Body of pancreas (tissue), 4 donors: ENCODE measurements around the gene KLK8. TPM values are rescaled to one million over a fixed set of nuclear protein-coding genes. Genes with fewer than 3 reads are reported as not detected.

ENCODE experiments used
- ATAC-seq: fragments of 150-250 bp; one replicate; pipeline ENCODE4 v1.9.1; 2016
- DNase-seq, 4 donors: peaks; one replicate each; pipeline ENCODE4 v3.0.0-alpha.2; 2019
- H3K27ac ChIP-seq, 4 donors: fragments of 200-600 bp; sonication (generic); 1 replicate in 3 of 4; 2 replicates in 1 of 4; pipeline versions ENCODE4 v1.5.1 to v1.6.1; 2016 to 2019; ENCODE audit warnings: mild to moderate bottlenecking in 1 of 4, mixed read lengths in 1 of 4, moderate library complexity in 1 of 4
- H3K27me3 ChIP-seq, 2 donors: fragments of 200-600 bp; sonication (generic); one replicate each; pipeline ENCODE4 v1.6.0; 2016; ENCODE audit warnings: mild to moderate bottlenecking in 1 of 2
- H3K36me3 ChIP-seq, 2 donors: fragments of 200-600 bp; sonication (generic); replicated peaks in 1 of 2; 2 replicates each; pipeline ENCODE4 v1.5.1; 2016; ENCODE audit warnings: low read depth in 2 of 2; ENCODE audit not compliant: insufficient read depth in 1 of 2
- H3K4me1 ChIP-seq: fragments of 200-600 bp; sonication (generic); one replicate; pipeline ENCODE4 v1.6.0; 2016
- H3K4me3 ChIP-seq, 2 donors: fragments of 200-600 bp; sonication (generic); 1 replicate in 1 of 2; 2 replicates in 1 of 2; pipeline ENCODE4 v1.5.1; 2016 to 2019
- H3K9me3 ChIP-seq, 3 donors: fragments of 200-600 bp; sonication (generic); 1 replicate in 2 of 3; 2 replicates in 1 of 3; pipeline ENCODE4 v1.5.1; 2016
- POLR2A ChIP-seq, 3 donors: fragments of 450-650 bp; IDR thresholded peaks; one replicate each; pipeline ENCODE4 v1.6.1; 2016; ENCODE audit warnings: antibody characterized with exemption in 3 of 3, mild to moderate bottlenecking in 2 of 3
- WGBS, 2 donors: methylation state at CpG; one replicate each; pipeline ENCODE4 v1.1.5; 2017; 5-methylcytosine and 5-hydroxymethylcytosine counted together
- intact Hi-C: fragments of 100-400 bp; cut with DNase I; formaldehyde crosslinking; loops from one replicate; pipeline ENCODE4 v1.15.1; 2023
- total RNA-seq, 2 donors: library from RNA; depleted of rRNA; stranded (reverse); fragments of >200 nt; gene quantifications; one replicate each; pipeline ENCODE4 v1.1.0, GENCODE V29; 2016
- TF ChIP-seq, protein P1 (sequence below), 7 experiments: fragments of 450-650 bp in 4 of 7; fragments of 200-600 bp in 3 of 7; sonication (generic) in 3 of 7; IDR thresholded peaks; one replicate each; pipeline ENCODE4 v1.5.1; 2016 to 2019; ENCODE audit warnings: antibody characterized with exemption in 7 of 7

The KLK8 gene
- total RNA-seq, 2 donors from 2014 or later: not detected

- no peak for ATAC-seq
- no peaks in the 10 kb centered on the region for H3K4me1 ChIP-seq
- peaks cover 0 to 3% of the 10 kb centered on the region in 2 donors for H3K27me3 ChIP-seq
- no peak overlapping the region for H3K27ac ChIP-seq
- DNase-seq: no peak
- WGBS, 2 donors: 54 to 56% methylated on average over 4 of the region's 4 CpGs
- TF ChIP-seq, protein P1, sequence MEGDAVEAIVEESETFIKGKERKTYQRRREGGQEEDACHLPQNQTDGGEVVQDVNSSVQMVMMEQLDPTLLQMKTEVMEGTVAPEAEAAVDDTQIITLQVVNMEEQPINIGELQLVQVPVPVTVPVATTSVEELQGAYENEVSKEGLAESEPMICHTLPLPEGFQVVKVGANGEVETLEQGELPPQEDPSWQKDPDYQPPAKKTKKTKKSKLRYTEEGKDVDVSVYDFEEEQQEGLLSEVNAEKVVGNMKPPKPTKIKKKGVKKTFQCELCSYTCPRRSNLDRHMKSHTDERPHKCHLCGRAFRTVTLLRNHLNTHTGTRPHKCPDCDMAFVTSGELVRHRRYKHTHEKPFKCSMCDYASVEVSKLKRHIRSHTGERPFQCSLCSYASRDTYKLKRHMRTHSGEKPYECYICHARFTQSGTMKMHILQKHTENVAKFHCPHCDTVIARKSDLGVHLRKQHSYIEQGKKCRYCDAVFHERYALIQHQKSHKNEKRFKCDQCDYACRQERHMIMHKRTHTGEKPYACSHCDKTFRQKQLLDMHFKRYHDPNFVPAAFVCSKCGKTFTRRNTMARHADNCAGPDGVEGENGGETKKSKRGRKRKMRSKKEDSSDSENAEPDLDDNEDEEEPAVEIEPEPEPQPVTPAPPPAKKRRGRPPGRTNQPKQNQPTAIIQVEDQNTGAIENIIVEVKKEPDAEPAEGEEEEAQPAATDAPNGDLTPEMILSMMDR (IDR thresholded peaks at IDR 0.05): no peak
- no peak for TF ChIP-seq POLR2A (IDR thresholded peaks at IDR 0.05)
- intact Hi-C loops: no loop called here
- no peaks in the 10 kb centered on the region for H3K36me3 ChIP-seq
- no peaks in the 10 kb centered on the region for H3K9me3 ChIP-seq
- H3K4me3 ChIP-seq: no peak overlapping the region
These were observed 8.8 kb upstream of the KLK8 start for GRCh38 chr19:51010066-51010795.

- Histone ChIP-seq H3K27ac (no peak overlapping the region), H3K9me3 (no peaks in the 10 kb centered on the region), H3K27me3 (peaks cover 0 to 1% of the 10 kb centered on the region in 2 donors), H3K36me3 (no peaks in the 10 kb centered on the region), H3K4me1 (no peaks in the 10 kb centered on the region), H3K4me3 (no peak overlapping the region)
- intact Hi-C loops: no loop called here
- no peak for TF ChIP-seq POLR2A (IDR thresholded peaks at IDR 0.05)
- TF ChIP-seq, protein P1 (IDR thresholded peaks at IDR 0.05): no peak
- no peak for ATAC-seq
- DNase-seq: no peak
- 42 to 59% methylated on average over 6 to 19 of the region's 19 CpGs for WGBS, 2 donors
These were observed 7.9 kb upstream of the KLK8 start for GRCh38 chr19:51009061-51009891.

- no peak overlapping the region for H3K27ac ChIP-seq
- no peaks in the 10 kb centered on the region for H3K36me3 ChIP-seq
- no peaks in the 10 kb centered on the region for H3K4me1 ChIP-seq
- H3K9me3 ChIP-seq: no peaks in the 10 kb centered on the region
- H3K27me3 ChIP-seq: no peaks in the 10 kb centered on the region
- TF ChIP-seq POLR2A (IDR thresholded peaks at IDR 0.05): no peak
- TF ChIP-seq, protein P1 (IDR thresholded peaks at IDR 0.05): no peak
- DNase-seq: no peak
- no peak for ATAC-seq
- WGBS, 2 donors: 60 to 63% methylated on average over 3 of the region's 3 CpGs
- no peak overlapping the region for H3K4me3 ChIP-seq
- intact Hi-C loops: no loop called here
These were observed 6.1 kb upstream of the KLK8 start for GRCh38 chr19:51007488-51007887.

GRCh38 chr19:51006406-51006805 is 5.0 kb upstream of the KLK8 start:
- ATAC-seq: no peak
- WGBS, 2 donors: 30 to 31% methylated on average over 7 to 8 of the region's 8 CpGs

More at GRCh38 chr19:51006406-51006805, 5.0 kb upstream of the KLK8 start:
- no peaks in the 10 kb centered on the region for H3K27me3 ChIP-seq
- H3K27ac ChIP-seq: no peak overlapping the region
- H3K4me1 ChIP-seq: no peaks in the 10 kb centered on the region
- no peak overlapping the region for H3K4me3 ChIP-seq
- H3K36me3 ChIP-seq: no peaks in the 10 kb centered on the region
- no peak for DNase-seq
- TF ChIP-seq, protein P1 (IDR thresholded peaks at IDR 0.05): no peak
- TF ChIP-seq POLR2A (IDR thresholded peaks at IDR 0.05): no peak
- H3K9me3 ChIP-seq: no peaks in the 10 kb centered on the region
- intact Hi-C loops: no loop called here
